NCI-H146 treated with DMSO at 0.1 percent for 48 hours (cell line): ENCODE results near the gene AHNAK.
"Not testable (repeated sequence)": the region's sequence is repeated elsewhere in the genome, so short reads cannot be mapped to it uniquely, and the experiment has no call there.

Experiments
- DNase-seq: peaks from one replicate; lab custom pipeline; 2025; ENCODE audit not compliant: unreplicated experiment; lab: John Stamatoyannopoulos, UW

Gene AHNAK

GRCh38 chr11:62461740-62462507 is 84.7 kb downstream of the AHNAK start:
- no peak for DNase-seq

GRCh38 chr11:62459080-62459479 is 87.5 kb downstream of the AHNAK start:
- DNase-seq: no peak

DNA sequence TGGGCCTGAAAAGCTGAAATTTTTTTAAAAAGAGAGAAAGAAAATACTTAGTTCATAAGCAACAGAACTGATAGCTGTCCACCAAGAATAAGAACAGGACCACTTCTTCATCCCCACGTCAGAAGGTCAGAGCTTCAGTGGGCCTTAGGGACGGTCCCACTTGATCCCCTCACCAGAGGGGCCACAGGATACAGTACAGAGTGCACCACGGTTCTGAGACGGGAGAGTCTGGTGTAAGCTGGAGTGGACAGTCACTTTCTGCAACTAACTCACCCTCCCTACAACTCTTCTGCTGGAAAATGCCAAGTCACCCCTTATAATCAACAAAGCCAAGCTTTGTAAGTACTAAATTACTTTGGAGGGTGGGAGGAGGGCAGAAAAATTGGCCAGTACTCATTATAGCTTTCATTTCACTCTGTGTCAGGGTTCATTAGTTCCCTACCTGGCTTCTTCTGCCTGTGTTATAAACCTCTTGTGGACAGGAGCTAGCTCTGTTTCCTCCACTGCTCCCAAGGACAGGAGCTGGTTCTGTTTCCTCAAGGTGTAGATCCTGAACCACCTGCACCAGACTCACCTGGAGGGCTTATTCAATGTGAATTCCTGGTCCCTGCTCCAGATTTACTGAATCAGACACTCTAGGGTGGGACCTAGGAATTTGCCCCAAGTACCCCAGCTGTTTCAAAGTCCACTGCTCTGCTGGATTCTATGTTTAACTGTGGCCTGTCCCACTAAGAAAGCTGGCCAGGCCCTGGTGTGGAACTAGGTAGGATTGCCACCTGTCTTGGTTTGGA is 88.2 kb downstream of the AHNAK start:
- DNase-seq: no peak

GRCh38 chr11:62457478-62457877 is 89.1 kb downstream of the AHNAK start:
- DNase-seq: no peak

GRCh38 chr11:62456630-62457029 is 90.0 kb downstream of the AHNAK start:
- peak; percentile 92 for DNase-seq

GRCh38 chr11:62452839-62453468 is 93.7 kb downstream of the AHNAK start:
- DNase-seq: no peak

- no peak for DNase-seq
These were observed 94.3 kb downstream of the AHNAK start for GRCh38 chr11:62452261-62452660.

- no peak for DNase-seq
These were observed 95.4 kb downstream of the AHNAK start for GRCh38 chr11:62451241-62451621.

GRCh38 chr11:62450543-62451240 is 95.9 kb downstream of the AHNAK start:
- DNase-seq: no peak

GRCh38 chr11:62449912-62450311 is 96.7 kb downstream of the AHNAK start:
- DNase-seq: not testable (repeated sequence)

DNA sequence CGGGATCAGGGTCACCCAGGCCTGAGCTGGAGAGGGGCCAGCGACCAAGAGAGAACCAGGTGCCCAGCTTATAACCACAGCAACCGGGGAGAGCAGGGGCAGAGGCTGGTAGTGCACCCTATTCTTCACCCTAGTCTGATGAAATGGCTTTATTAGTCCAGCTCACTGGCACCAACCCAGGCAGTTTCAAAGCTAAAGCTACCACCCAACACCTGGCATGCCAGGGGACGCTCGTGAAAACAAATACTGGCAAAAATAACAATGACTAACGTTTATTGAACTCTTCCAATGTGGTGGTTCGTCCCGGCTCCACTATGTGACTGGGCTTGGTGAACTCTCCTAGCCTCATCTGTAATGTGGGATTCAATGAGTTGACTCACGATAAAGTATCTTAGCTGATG is 97.2 kb downstream of the AHNAK start:
- no peak for DNase-seq

- DNase-seq: no peak
These were observed 100.5 kb downstream of the AHNAK start for GRCh38 chr11:62446091-62446490.

DNA sequence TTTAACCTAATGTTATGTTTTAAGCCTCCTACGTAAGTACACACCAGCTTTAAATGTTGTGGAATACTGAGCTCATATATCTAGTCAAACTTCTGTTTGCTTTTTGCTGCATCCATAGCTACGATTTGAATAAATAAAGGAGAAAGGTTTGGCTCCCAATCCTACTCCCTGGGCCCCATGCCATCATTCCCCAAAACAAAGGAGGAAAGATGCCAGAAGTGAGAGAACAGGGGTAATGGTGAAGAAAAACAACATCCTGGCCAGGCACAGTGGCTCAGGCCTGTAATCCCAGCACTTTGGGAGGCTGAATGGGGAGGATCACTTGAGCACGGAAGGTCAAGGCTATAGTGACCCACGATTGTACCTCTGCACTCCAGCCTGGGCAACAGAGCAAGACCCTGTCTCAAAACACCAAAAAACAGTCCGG is 101.3 kb downstream of the AHNAK start:
- DNase-seq: no peak

- DNase-seq: peak; percentile 18
These were observed 101.8 kb downstream of the AHNAK start for GRCh38 chr11:62444835-62445234.

- DNase-seq: peak; percentile 76
These were observed 102.3 kb downstream of the AHNAK start for GRCh38 chr11:62444236-62444833.

DNA sequence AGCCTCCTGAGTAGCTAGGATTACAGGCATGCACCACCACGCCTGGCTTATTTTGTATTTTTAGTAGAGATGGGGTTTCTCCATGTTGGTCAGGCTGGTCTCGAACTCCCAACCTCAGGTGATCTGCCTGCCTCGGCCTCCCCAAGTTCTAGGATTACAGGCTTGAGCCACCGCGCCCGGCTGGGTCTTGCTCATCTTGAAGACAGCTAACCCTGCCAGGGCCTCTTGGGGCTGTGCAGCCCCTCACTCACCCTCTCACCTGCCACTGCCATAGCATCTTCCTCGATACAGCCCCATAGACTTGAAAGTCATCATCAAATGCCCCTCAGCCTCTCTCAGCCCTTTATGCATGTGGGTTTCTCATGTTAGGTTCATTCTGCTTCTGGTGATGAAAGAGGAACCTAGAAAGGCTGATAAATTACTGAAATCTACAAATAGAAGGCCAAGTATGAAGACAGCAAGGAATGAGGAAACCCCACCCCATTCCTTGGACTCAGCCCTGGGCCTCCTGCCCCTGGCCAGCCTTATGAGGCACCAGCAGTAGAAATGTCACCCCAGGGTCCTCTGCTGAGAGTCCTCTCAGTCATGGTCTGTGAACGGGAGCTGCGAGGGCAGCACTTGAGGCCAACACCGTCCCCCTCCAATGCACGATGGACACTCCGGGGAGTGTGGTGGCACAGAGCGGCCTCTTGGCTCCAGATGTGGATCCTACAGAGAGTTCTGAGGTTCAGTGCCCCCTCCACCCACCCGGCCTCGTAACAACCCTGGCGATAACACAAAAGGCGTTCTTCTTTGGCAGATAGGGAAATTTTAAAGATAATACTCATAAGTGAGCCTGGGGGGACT is 103.0 kb downstream of the AHNAK start:
- DNase-seq: no peak

DNA sequence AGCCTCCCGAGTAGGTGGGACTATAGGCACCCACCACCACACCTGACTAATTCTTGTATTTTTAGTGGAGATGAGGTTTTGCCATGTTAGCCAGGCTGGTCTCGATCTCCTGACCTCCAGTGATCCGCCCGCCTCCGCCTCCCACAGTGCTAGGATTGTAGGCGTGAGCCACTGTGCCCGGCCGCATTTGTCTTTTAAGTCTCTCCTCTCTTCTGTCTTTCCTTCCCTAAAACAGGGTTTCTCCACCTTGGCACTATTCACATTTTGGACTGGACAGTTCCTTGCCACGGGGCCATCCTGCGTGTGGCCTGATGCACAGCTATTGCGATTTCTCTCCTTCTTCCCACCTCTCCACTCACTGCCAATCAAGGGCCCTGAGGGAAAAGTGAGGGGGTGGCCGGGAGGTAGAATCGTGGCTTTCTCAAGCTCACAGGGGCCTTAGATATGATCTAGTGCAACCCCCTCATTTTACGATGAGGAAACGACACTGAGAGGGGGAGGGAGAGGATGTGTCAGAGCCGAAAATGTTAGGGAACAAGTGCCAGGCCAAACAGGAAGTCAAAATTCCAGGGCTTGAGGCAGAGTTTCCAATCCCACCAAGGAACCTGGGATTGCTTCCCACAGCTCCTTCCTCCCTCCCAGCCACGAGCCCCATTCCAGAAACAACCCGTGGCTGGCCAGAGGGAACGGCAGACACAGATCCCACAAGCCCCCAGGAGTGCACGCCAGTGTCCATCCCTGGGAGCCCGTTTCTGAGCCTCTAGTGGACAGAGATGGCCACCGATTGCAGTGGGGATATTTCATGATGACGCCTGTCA is 106.6 kb downstream of the AHNAK start:
- no peak for DNase-seq

DNA sequence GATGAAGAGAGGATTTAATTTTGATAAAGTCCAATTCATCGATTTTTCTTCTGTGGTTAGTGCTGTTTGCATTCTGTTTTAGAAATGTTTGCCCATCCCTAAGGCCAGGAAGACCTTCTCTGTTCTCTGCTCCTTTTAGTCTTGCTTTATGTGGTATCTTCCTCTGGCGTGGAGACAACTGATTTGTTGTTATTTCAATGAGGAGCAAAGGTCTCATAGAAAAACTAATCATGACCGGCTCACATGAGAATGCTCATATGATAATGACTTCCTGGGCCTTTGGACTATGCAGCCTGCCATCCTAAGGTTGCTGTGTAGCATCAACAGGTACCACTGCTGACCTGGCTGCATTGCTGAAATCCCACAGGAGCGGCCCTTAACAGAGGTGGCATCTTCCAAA is 108.0 kb downstream of the AHNAK start:
- peak; percentile 46 for DNase-seq

GRCh38 chr11:62437616-62438015 is 109.0 kb downstream of the AHNAK start:
- DNase-seq: no peak
